ENCODE measurements around the gene STK35.

STK35 gene

DNA sequence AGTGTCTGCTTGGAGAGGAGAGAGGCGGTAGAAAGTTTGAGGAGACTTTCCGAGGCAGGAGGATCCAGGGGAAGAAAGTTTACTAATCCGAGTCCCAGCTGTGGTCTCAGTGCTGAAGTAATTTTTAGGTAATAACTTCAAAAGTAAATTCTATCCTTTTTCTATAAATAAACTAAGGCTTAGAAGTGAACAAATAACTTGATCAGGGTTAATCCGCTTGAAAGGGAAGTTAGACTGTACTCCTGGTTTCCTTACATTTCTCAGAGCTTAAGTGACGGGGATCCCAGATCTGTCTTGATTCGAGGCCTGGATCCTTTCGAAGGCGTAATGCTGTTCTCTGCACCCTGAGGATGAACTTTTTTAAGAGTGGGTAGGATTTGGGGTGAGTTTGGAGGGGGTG is 2.6 kb downstream of the STK35 start:
- DNase-seq (ENCODE audit: low read depth in 1 of 2, low spot score in 1 of 2) = no peak

DNA sequence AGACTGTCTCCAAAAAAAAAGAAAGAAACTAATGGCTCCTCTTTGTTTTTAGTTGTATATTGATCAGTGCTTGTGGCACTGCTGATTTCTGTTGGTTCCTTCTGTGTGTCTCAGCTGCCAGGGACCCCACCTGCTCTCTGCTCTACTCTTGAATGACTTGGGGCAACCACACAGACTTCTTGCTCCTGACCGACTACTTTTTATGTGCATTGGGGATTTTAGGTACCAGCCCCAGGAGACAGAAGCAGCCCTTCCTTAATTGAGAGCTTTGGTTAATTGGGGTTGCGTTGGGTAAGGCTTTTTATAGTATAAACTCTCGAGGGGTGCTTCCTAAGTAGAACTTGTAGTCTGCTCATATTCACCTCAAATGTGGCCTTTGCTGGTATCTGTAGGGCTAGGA is 6.9 kb downstream of the STK35 start:
- no peak for DNase-seq (ENCODE audit: low read depth in 1 of 2, low spot score in 1 of 2)

DNA sequence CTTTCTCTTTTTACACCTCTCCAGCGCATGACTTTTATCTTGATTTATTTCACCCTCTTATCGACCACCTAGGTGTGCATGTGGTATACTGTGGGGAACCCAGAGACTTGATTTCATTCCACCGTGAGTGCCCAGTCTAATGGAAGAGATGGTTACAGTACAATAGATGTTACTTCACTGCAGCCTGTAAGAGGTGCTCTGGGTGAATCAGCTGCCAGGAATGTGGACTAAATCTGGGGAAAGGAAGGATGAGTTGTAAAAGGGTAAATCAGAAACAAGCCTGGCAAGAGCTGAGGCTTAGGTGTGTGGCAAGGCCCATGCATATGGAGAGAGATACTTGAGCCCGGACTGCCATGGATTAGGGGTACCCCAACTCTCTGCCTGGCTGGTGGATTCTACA is 7.4 kb downstream of the STK35 start:
- DNase-seq (ENCODE audit: low read depth in 1 of 2, low spot score in 1 of 2) = no peak

DNA sequence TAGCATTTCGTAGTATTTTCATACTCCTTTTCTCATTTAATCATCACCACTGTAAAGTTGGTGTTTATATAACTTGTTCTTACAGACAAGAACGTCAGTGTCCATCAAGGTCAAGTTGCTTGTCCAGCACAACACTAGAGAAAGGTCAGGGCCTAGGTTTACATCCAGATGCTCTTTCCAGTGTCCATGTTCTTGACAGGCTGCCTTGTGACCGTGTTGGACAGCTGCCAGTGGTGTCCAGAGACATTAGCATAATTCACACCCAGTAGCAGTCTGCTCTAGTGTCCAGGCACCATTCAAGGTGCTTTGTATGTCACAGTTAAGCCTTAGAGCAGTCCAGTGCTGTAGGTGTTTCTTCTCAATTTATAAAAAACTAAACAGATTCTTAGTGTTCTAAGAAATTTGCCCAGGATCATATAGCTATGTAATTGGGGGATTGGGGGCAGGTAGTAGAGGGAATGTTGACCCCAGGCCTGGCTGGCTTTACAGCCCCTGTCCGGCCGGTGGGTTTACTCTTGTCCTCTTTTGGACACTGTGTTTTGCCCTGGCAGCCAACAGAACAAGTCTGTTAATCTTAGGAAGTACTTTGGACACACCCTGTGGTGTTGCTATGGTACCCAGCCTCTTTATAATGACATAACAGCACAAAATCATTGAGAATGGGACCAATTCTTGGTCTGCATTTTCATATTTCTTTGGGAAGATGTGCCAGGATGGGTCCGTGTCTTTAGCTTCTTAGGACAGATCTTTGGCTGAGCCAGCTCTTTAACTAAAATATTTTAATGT is 8.0 kb downstream of the STK35 start:
- no peak for DNase-seq (ENCODE audit: low read depth in 1 of 2, low spot score in 1 of 2)

DNA sequence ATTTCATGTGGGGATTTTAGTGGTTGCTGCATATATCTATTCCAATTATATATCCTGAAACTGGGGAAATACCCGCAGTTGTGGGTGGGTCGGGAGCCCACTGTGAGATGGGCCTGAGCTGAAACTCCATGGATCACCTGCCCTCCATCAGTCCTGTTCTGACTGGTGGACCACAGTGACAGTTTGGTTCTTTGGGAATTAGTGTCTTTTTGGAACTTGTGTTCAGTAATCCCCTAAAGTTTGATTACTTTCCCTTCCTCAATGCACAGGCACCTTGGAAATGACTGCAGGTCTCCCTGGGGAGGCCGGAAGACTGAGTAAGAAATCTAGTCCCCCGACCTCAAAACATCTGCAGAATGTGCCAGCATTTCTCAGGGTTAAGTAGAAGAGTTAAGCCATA is 11.3 kb downstream of the STK35 start:
- no peak for DNase-seq (ENCODE audit: low read depth in 1 of 2, low spot score in 1 of 2)

DNA sequence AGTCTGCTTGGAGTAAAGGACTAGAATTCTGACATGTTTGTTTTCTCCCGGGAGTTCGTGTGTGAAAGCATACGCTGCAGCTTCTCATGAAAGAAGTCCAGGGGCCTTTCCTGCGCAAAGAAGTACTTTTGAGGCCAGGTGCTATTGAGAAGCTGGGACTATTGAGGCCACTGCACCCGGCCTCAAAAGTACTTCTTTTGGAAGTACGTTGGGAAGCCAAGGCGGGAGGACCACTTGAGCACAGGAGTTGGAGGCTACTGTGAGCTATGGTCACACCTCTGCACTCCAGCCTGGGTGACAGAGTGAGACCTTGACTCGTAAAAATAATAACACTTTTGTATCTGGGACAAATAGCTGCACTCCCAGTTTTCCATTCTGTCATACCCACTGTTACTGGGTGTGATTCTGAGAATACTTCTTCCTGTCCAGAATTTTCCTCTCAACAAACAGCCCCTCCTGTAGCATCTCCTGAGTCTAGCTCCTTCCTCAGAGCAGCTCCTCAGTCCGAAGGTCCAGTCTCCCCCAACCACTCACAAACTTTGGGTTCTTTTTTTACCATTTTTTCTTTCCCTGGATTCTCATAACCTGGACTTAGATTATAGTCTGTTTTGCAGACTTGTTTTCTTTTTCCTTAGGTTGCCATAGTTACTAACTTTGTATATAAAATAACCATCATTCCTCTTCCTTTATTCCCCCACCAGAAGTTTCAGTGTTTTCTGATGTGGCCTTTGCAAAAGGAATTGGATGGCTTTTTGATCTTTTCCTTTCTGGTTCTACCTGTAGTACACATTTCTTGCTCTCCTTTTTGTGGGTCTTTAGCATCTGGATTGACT is 12.7 kb downstream of the STK35 start:
- no peak for DNase-seq (ENCODE audit: low read depth in 1 of 2, low spot score in 1 of 2)

DNA sequence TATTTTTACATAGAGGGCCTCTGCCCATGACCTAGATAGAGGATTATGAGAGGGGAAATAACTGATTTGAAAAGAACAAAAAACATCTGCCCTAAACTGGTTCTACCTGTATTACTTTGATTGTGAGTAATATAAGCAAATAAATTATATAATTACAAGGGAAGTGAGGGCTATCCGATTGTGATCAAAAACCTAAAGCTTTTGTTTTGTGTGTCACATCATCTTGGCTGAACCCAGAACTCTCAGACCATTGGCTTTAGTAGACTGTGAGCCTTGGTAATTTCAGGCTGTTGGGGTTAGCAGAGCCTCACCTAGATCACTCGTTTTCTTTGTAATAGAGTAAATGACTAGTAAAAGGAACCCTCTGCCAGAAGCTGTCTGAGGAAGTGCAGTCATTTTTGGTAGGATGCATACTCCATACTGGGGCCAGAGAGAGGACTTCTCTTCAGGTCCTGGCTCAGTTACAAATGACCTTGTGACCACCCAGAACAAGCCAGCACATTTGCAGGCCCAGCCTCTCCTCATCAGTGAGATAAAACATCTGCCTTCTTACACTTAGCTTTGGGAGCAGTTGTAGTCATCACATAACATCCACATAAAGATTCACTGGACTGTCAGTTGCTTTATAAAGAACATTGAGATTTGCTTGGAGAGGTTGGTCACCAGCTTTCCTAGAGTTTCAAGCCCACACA is 13.5 kb downstream of the STK35 start:
- no peak for DNase-seq (ENCODE audit: low read depth in 1 of 2, low spot score in 1 of 2)

DNA sequence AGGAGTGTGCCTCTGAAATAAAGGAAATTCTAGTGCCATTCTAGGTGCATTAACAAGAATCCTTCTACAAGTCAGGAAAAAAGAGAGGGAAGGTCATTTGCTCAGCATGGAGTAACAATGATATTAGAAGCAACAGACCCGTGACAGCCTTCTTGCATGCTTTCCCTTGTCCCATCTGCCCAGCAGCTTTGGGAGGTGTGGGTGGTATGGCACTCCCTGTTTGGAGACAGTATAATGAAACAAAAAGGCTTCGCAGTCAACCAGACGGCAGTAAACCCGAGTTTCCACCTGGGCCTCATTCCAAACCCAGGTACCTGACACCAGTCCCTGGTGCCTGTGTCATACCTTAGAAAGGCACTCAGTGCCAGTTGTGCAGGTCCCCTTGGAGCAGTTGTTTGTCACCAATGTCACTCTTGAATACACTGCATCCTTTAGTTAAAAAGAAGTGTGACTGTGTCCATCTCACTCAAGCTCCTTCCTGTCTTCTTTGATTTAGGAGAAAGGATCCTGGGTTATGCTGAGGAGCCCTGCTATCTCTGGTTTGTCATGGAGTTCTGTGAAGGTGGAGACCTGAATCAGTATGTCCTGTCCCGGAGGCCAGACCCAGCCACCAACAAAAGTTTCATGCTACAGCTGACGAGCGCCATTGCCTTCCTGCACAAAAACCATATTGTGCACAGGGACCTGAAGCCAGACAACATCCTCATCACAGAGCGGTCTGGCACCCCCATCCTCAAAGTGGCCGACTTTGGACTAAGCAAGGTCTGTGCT is 14.7 kb downstream of the STK35 start:
- no peak for DNase-seq (ENCODE audit: low read depth in 1 of 2, low spot score in 1 of 2)

DNA sequence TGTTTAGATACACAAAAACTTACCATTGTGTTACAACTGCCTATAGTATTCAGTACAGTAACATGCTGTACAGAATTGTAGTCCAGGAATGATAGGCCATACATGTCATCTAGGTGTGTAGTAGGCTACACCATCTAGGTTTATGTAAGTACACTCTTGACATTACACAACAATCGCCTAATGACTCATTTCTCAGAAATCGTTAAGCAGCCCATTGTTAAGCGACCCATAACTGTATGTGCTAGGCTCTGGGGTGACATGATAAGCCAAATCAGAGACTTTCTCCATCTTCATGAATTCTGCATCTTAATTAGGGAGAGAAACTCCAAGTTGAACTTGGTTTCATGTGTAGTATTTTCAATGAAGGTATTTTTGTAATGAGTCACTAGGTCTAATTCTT is 17.2 kb downstream of the STK35 start:
- no peak for DNase-seq (ENCODE audit: low read depth in 1 of 2, low spot score in 1 of 2)

DNA sequence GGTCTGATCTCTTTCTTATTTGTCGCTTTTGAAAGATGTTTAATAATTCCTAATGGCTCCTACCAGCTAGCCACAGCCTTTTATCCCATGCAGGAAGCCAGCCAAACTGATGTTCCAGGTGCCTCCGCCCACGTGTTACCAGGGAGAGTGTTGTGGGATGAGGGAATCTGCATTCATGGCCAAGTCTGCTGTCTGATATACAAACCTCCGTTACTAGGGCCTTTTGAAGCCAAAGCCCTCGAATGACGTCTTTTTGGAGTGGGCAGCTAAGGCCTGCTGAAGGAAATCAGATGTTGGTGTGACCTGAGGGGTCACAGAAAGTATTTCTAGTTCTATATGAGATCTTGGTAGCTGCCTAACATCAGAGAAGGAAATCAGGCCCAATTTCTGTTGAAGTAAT is 21.3 kb downstream of the STK35 start:
- DNase-seq (ENCODE audit: low read depth in 1 of 2, low spot score in 1 of 2) = no peak

DNA sequence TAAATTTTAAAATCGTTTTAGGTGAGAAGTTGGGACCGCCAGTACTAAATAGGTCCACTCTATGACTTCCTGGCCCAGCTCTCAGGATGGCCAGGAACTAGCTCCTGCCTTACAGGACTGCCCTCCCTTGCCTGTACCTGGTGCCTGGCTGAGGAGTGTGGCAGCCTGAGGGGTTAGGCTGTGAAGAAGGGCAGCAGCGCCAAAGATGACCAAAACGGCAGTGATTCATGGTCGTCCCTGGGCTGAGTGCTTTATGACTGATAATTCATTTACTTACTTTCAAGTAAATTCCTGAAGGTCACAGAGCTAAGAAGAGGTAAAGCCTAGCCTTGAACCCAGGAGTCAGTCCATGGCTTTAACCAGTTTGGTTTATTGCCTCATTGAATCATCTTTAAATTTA is 22.1 kb downstream of the STK35 start:
- no peak for DNase-seq (ENCODE audit: low read depth in 1 of 2, low spot score in 1 of 2)

DNA sequence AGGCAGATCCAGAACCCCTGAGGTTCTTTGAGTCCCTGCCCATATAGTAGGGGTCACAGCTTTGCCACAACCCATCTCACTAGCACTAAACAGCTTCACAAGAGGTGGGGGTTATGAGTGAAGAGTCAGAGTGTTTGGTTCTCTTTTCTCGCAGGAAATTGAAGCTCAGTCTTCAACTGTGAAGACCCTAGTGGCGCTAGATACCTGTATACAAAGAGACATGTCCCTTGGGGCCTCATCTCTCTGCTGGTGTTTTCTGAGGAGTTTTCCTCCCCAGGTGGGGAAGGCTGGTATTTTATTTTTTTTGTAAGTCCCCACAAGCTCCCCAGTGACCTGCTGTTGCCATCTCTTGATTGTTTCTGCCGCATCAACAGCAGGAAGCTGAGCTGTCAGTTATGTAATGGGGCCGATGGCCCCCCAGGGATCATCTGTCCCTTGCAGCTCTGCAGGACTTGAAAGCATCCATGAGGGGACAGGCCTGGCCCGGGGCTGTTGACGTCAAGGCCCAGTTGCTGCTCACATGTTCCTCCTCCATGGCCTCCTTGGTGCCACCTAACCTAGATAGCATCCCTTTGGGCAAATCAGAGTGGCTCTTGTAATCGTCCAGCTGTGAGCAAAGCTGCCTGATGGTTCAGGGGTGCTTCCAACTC is 23.1 kb downstream of the STK35 start:
- DNase-seq (ENCODE audit: low read depth in 1 of 2, low spot score in 1 of 2) = no peak

DNA sequence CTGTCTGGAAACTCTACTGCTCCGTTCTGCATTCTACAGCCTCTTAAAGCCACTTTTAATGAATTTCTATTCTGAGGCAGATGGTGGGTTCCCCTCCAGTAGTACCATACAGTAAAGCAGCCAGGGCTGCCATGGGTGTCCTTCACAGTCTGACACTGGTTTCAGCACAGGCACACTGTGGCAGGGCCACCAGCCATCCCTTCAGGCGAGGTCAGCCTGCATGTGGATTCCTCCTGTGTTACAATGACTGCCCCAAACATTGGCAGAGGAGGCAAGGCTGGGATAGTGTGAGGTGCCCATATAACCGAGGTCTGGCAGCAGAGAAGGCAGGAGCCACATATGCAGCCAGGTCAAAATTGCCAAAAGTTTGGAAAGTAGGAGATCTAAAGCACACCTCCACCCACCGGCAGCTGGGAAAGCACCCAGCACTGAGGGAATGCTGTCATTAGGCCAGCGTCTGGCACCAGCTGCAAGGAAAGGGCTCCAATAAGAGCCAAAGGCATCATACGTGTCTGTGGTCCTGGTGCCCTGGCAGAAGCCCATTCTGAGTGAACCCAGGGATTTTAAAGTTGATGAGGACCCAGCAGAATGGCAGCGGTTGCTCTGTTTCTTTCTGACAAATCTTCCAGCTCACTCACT is 24.0 kb downstream of the STK35 start:
- no peak for DNase-seq (ENCODE audit: low read depth in 1 of 2, low spot score in 1 of 2)

DNA sequence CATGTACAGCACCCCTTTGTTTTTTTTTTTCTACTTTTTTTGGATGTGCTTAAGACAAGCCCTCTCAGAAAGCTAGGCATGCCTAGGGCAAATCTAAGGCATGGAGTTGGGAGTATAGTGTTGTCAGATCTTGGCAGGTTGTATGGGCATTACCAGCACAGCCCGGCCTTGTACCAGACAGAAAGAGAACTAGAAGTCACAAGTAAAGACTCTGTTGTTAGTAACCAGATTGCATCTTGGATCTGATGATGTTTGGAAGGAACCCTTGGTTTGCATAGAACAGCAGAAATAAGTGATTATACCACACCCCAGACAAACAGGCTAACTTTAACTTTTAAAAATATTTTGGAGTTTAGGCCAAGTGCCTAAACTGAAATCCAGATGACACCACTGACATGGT is 25.6 kb downstream of the STK35 start:
- DNase-seq (ENCODE audit: low read depth in 1 of 2, low spot score in 1 of 2) = no peak

DNA sequence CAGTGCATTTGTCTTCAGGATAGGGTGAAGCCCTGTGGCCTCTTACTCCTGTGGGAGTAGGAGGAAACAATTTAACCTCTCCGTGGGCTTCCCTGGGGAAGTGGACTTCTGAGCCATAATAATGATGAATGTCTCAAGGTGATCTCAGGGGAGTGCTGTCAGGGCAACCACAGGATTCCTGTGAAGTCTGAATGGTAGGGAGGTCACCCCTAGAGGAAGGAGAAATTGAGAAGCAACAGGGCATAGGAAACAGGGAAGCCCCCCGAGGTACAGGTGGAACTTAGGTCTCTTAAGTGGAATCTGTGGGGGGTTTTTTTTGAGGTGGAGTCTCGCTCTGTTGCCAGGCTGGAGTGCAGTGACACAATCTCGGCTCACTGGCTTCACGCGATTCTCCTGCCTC is 26.9 kb downstream of the STK35 start:
- DNase-seq (ENCODE audit: low read depth in 1 of 2, low spot score in 1 of 2) = no peak

DNA sequence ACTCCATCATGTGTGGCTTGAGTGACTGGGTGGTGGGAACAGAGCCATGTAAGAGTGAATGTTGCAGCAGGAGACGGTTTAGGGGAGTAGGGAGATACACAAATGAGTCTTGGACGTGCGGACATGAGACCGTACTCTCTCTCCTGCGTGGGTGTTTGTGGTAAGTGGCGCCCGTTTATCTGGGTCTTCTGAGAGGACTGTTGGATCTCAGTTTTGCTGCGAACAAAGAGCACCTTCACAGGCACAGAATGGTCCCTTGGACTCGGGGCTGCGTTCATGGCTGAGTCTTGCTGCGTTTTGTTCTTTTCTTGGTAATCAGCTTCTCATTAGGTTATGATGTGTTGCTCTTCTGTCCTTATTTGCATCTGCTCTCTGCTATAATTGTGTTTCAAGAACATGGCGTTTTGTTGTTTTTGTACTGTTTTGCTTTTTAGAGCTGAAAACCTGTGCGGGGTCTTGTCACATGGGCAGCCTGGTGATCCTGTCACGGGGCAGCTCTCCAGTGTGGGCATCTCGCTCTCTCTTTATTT is 28.5 kb downstream of the STK35 start:
- DNase-seq (ENCODE audit: low read depth in 1 of 2, low spot score in 1 of 2) = no peak

DNA sequence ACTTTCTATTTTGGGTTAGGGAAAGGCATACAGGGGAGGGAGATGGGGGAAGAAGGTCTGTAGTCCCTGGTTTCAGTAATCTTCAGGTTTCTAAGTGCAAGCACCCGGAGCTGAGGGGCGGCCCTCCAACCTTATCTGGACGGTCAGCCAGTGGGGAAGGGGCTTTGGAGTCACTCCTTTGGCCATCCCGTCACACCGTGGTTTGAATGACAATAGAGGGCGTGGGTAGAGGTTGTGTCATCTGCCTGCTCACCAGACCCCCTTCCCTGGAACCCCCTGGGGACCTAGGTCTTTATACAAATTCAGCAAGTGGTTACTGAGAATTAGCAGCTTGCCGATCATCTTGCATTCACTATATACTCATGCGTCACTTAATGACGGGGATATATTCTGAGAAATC is 29.1 kb downstream of the STK35 start:
- DNase-seq (ENCODE audit: low read depth in 1 of 2, low spot score in 1 of 2) = no peak

DNA sequence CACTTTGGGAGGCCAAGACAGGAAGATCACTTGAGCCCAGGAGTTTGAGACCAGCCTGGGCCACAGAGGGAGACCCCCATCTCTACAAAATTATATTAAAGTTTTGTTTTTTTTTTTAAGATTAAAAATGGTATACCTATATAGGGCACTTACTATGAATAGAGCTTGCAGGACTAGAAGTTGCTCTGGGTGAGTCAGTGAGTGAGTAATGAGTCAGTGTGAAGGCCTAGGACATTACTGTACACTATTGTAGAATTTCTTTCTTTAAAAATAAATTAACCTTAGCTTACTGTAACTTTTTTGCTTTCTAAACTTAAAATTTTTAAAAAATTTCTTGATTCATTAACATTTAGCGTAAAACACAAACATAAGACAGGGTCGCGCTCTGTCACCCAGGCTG is 29.7 kb downstream of the STK35 start:
- no peak for DNase-seq (ENCODE audit: low read depth in 1 of 2, low spot score in 1 of 2)

DNA sequence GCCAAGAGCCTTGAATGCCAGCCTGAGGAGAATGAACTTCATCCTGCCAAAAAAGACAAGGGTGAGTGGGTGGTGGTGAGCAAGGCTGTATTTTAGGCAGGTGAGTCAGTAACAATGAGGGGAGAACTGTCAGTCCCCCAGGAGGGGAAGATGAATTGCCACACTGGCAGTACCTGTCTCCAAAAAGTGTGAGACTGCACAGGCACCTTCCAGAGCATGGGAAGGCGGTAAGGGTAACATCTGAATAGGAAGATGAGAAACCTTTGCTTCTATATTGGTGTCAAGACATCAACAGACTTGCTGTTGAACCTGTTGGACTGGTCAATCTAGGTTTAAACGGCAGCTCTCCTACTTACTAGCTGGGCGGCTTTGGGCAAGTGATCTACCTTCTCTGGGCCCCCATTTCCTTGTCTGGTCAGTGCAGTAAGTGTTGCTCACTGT is 30.9 kb downstream of the STK35 start:
- DNase-seq (ENCODE audit: low read depth in 1 of 2, low spot score in 1 of 2) = no peak

All from stimulated activated CD4-positive, alpha-beta T cell treated with anti-CD3 and anti-CD28 coated beads, Interleukin-15, amount 100 ng/mL, for 1 hour (primary cell).